Testis (tissue), 2 donors: ENCODE results near the gene C17orf113.

Experiments used
- CTCF ChIP-seq, 3 experiments: fragments of 450-650 bp in 2 of 3; fragments of 200-600 bp in 1 of 3; sonication (generic) in 1 of 3; IDR thresholded peaks; one replicate each; pipeline ENCODE4 v1.5.1; 2016 to 2019; ENCODE audit warnings: antibody characterized with exemption in 3 of 3, mild to moderate bottlenecking in 2 of 3, moderate library complexity in 1 of 3
- POLR2A ChIP-seq: fragments of 450-650 bp; IDR thresholded peaks from one replicate; pipeline ENCODE4 v1.6.1; 2017; ENCODE audit warnings: antibody characterized with exemption, mild to moderate bottlenecking, moderate library complexity

GRCh38 chr17:42047343-42047742 lies 3.1 kb downstream of the C17orf113 start:
- no peak for TF ChIP-seq CTCF (IDR thresholded peaks at IDR 0.05)
- TF ChIP-seq POLR2A, result no peak
